IMR-90 (cell line): ENCODE data around the gene PHEX. TPM values are rescaled to one million over a fixed set of nuclear protein-coding genes. Genes with fewer than 3 reads are reported as not detected.

Source experiments
- ATAC-seq: fragments of 200-7000 bp; cut with Tn5 transposase; 2 replicates; pipeline ENCODE4 v1.9.1; 2020; ENCODE audit warnings: low read depth, mild to moderate bottlenecking, moderate library complexity
- BruUV-seq: library from RNA; stranded (reverse); fragments of 400-500 nt; replicated peaks from 2 replicates; lab custom pipeline; 2021; lab: Mats Ljungman, UMichigan
- CTCF ChIA-PET: fragments of 300-600 bp; formaldehyde crosslinking; extraction: SDS; loops from one replicate; lab custom pipeline; 2021; ENCODE audit warnings: antibody characterized with exemption; lab: Yijun Ruan, JAX
- POLR2A ChIA-PET: fragments of 300-600 bp; sonication (Branson Sonifier 250); formaldehyde crosslinking; loops from one replicate; lab custom pipeline; 2022; ENCODE audit warnings: antibody characterized with exemption; ENCODE audit not compliant: unreplicated experiment; lab: Charles Lee
- DNase-seq: peaks from one replicate; pipeline ENCODE4 v3.0.0; 2013
- H2AFZ ChIP-seq: replicated peaks from 2 replicates; pipeline ENCODE3; 2013; ENCODE audit warnings: low read length, mild to moderate bottlenecking; ENCODE audit not compliant: poor library complexity
- H2AK5ac ChIP-seq: 2 replicates; pipeline ENCODE4 v1.6.1; 2013; ENCODE audit warnings: low read depth, low read length, inconsistent platforms
- H2AK9ac ChIP-seq: replicated peaks from 2 replicates; pipeline ENCODE3; 2013; ENCODE audit warnings: mild to moderate bottlenecking, low read depth, low read length, moderate library complexity; ENCODE audit not compliant: poor library complexity
- H2BK120ac ChIP-seq: 2 replicates; pipeline ENCODE4 v1.6.1; 2013; ENCODE audit warnings: low read depth, low read length, inconsistent platforms
- H2BK15ac ChIP-seq: 3 replicates; pipeline ENCODE4 v1.6.1; 2013; ENCODE audit warnings: low read depth, low read length, inconsistent platforms
- H2BK20ac ChIP-seq: 2 replicates; pipeline ENCODE4 v1.6.1; 2013; ENCODE audit warnings: low read depth, mild to moderate bottlenecking, inconsistent platforms, low read length, moderate library complexity
- H2BK5ac ChIP-seq: 2 replicates; pipeline ENCODE4 v1.6.1; 2013; ENCODE audit warnings: mild to moderate bottlenecking, low read depth, low read length, inconsistent platforms; ENCODE audit not compliant: poor library complexity, severe bottlenecking
- H3K14ac ChIP-seq: replicated peaks from 2 replicates; pipeline ENCODE4 v1.6.1; 2013; ENCODE audit warnings: low read depth, low read length, inconsistent platforms
- H3K18ac ChIP-seq: 2 replicates; pipeline ENCODE4 v1.6.1; 2013; ENCODE audit warnings: low read depth, low read length, control low read depth
- H3K23ac ChIP-seq: 2 replicates; pipeline ENCODE4 v1.6.1; 2013; ENCODE audit warnings: low read depth, low read length, inconsistent platforms
- H3K27ac ChIP-seq: 2 replicates; pipeline ENCODE4 v1.5.1; 2013; ENCODE audit warnings: mild to moderate bottlenecking, control low read depth, low read length; ENCODE audit not compliant: insufficient read depth
- H3K27me3 ChIP-seq: 2 replicates; pipeline ENCODE4 v1.6.1; 2013; ENCODE audit warnings: low read length; ENCODE audit not compliant: control insufficient read depth, insufficient read depth
- H3K36me3 ChIP-seq: 2 replicates; pipeline ENCODE4 v1.6.1; 2013; ENCODE audit warnings: low read length, mixed read lengths; ENCODE audit not compliant: control insufficient read depth, insufficient read depth
- H3K4ac ChIP-seq: 2 replicates; pipeline ENCODE4 v1.6.1; 2013; ENCODE audit warnings: low read depth, low read length, inconsistent platforms
- H3K4me1 ChIP-seq: 2 replicates; pipeline ENCODE4 v1.6.1; 2013; ENCODE audit warnings: low read length, mixed read lengths; ENCODE audit not compliant: control insufficient read depth, insufficient read depth
- H3K4me2 ChIP-seq: 2 replicates; pipeline ENCODE4 v1.6.1; 2013; ENCODE audit warnings: low read depth, mild to moderate bottlenecking, control low read depth, low read length, moderate library complexity
- H3K4me3 ChIP-seq: 2 replicates; pipeline ENCODE4 v1.5.1; 2013; ENCODE audit warnings: low read depth, mild to moderate bottlenecking, control low read depth, low read length, moderate library complexity; ENCODE audit not compliant: insufficient read depth
- H3K56ac ChIP-seq: 2 replicates; pipeline ENCODE4 v1.6.1; 2013; ENCODE audit warnings: low read length, inconsistent platforms; ENCODE audit not compliant: insufficient read depth; ENCODE audit errors: extremely low read depth
- H3K79me1 ChIP-seq, 2 experiments: 2 replicates each; pipeline ENCODE4 v1.6.1; 2013; ENCODE audit warnings: low read length in 2 of 2, inconsistent platforms in 1 of 2, low read depth in 1 of 2
- H3K9ac ChIP-seq: 2 replicates; pipeline ENCODE4 v1.6.1; 2013; ENCODE audit warnings: low read depth, low read length, control low read depth
- H3K9me1 ChIP-seq: 2 replicates; pipeline ENCODE4 v1.6.1; 2013; ENCODE audit warnings: low read length, inconsistent platforms; ENCODE audit not compliant: insufficient read depth
- H3K9me3 ChIP-seq: 2 replicates; pipeline ENCODE4 v1.6.1; 2013; ENCODE audit warnings: low read length; ENCODE audit not compliant: control insufficient read depth, insufficient read depth
- H4K20me1 ChIP-seq: 2 replicates; pipeline ENCODE4 v1.6.1; 2013; ENCODE audit warnings: low read length, inconsistent platforms; ENCODE audit not compliant: insufficient read depth
- H4K5ac ChIP-seq: 2 replicates; pipeline ENCODE4 v1.6.1; 2013; ENCODE audit warnings: mild to moderate bottlenecking, low read depth, low read length, control low read depth
- H4K8ac ChIP-seq, 2 experiments: 2 replicates each; pipeline ENCODE4 v1.6.1; 2013; ENCODE audit warnings: low read depth in 2 of 2, low read length in 2 of 2, control low read depth in 1 of 2, inconsistent platforms in 1 of 2
- H4K91ac ChIP-seq: 2 replicates; pipeline ENCODE4 v1.6.1; 2013; ENCODE audit warnings: low read depth, low read length, inconsistent platforms; ENCODE audit not compliant: insufficient read depth
- BHLHE40 ChIP-seq: fragments of 150-350 bp; IDR thresholded peaks from 2 replicates; pipeline ENCODE4 v1.6.1; 2016; ENCODE audit warnings: mild to moderate bottlenecking, low read depth, low read length
- CEBPB ChIP-seq: IDR thresholded peaks from 2 replicates; pipeline ENCODE4 v1.6.1; 2012; ENCODE audit warnings: low read depth, low read length, improper control_type of control experiment
- CHD1 ChIP-seq: IDR thresholded peaks from 2 replicates; pipeline ENCODE4 v1.6.1; 2012; ENCODE audit warnings: low read depth, low read length, improper control_type of control experiment
- CTCF ChIP-seq: conservative IDR thresholded peaks from 2 replicates; pipeline ENCODE4 v1.5.1; 2012; ENCODE audit warnings: mild to moderate bottlenecking, low read depth, low read length, improper control_type of control experiment
- ELK1 ChIP-seq: fragments of 150-350 bp; IDR thresholded peaks from 2 replicates; pipeline ENCODE4 v1.6.1; 2016; ENCODE audit warnings: low read depth, mild to moderate bottlenecking, low read length, moderate library complexity, borderline replicate concordance
- FOS ChIP-seq: fragments of 150-350 bp; IDR thresholded peaks from 2 replicates; pipeline ENCODE4 v1.6.1; 2016; ENCODE audit warnings: low read depth, low read length
- MAFK ChIP-seq: IDR thresholded peaks from 2 replicates; pipeline ENCODE4 v1.6.1; 2012; ENCODE audit warnings: low read depth, low read length, improper control_type of control experiment
- MXI1 ChIP-seq: IDR thresholded peaks from 2 replicates; pipeline ENCODE4 v1.6.1; 2012; ENCODE audit warnings: low read depth, mild to moderate bottlenecking, low read length, moderate library complexity, borderline replicate concordance
- NFE2L2 ChIP-seq: fragments of 150-350 bp; IDR thresholded peaks from 2 replicates; pipeline ENCODE4 v1.6.1; 2016; ENCODE audit warnings: low read depth, mild to moderate bottlenecking, low read length
- RAD21 ChIP-seq: IDR thresholded peaks from 2 replicates; pipeline ENCODE4 v1.6.1; 2012; ENCODE audit warnings: low read length, improper control_type of control experiment
- RFX5 ChIP-seq: IDR thresholded peaks from 2 replicates; pipeline ENCODE4 v1.8.0; 2012; ENCODE audit warnings: low read depth, mild to moderate bottlenecking, low read length, moderate library complexity
- USF2 ChIP-seq: fragments of 150-350 bp; IDR thresholded peaks from 2 replicates; pipeline ENCODE4 v1.6.1; 2017; ENCODE audit warnings: mild to moderate bottlenecking, antibody characterized with exemption, low read length, low read depth
- WGBS, 2 experiments: methylation state at CpG; one replicate each; pipeline versions ENCODE4 v1.1.5 to v1.1.7; 2013; ENCODE audit warnings: missing lambda C conversion rate in 2 of 2; ENCODE audit not compliant: insufficient read length in 1 of 2; ENCODE audit errors: extremely low coverage in 2 of 2; 5-methylcytosine and 5-hydroxymethylcytosine counted together
- dilution Hi-C: fragments of 300-500 bp; cut with HindIII; formaldehyde crosslinking; loops from one replicate; pipeline ENCODE4 v1.14.3; 2018; ENCODE audit warnings: low sequenced_read_pairs; ENCODE audit not compliant: unreplicated experiment
- in situ Hi-C: fragments of 300-500 bp; cut with MboI; formaldehyde crosslinking; loops from 3 replicates; pipeline ENCODE4 v1.14.3; 2019; ENCODE audit warnings: low sequenced_read_pairs, inconsistent platforms, mixed read lengths
- intact Hi-C: fragments of 100-400 bp; cut with micrococcal nuclease; formaldehyde crosslinking; loops from 2 replicates; pipeline ENCODE4 v1.10.0; 2022
- polyA plus RNA-seq, 3 experiments: library from polyadenylated mRNA; depleted of rRNA; stranded (reverse); fragments of >200 nt; gene quantifications; 2 replicates each; pipeline ENCODE4 v1.2.3, GENCODE V29; 2012; ENCODE audit warnings: low replicate concordance in 1 of 3
- total RNA-seq: library from RNA; depleted of rRNA; stranded (reverse); fragments of >200 nt; gene quantifications from 2 replicates; pipeline ENCODE4 v1.2.3, GENCODE V29; 2012

PHEX gene
- total and polyA plus RNA-seq, 2 of the 4 experiments (the other 2 are of a cell fraction): 0.10 to 0.18 TPM

GRCh38 chrX:22060415-22061280 lies 28.5 kb downstream of the PHEX start:
- no peaks in the 10 kb centered on the region for H3K9me1 ChIP-seq
- ChIA-PET POLR2A (no interaction called here), CTCF (no interaction called here)
- BruUV-seq: no TSS peak
- H3K4me2 ChIP-seq: 0 out of 2 replicates have a peak overlapping the region, but pooled peaks have one; percentile 23
- 0 out of 2 replicates have a peak overlapping the region, but pooled peaks have one; percentile 25 for H3K14ac ChIP-seq
- H3K4ac ChIP-seq: no peak overlapping the region
- no peak overlapping the region for H2BK5ac ChIP-seq
- H3K4me3 ChIP-seq: no peak overlapping the region
- H3K9me3 ChIP-seq: no peaks in the 10 kb centered on the region
- no peaks in the 10 kb centered on the region for H3K36me3 ChIP-seq
- no peak overlapping the region for H2BK20ac ChIP-seq
- no peak overlapping the region for H2BK15ac ChIP-seq
- no peak overlapping the region for H4K5ac ChIP-seq
- no CpG with 5 or more reads among the region's 6 CpGs for WGBS, 2 experiments
- no peak overlapping the region for H3K18ac ChIP-seq
- H3K56ac ChIP-seq: no peak overlapping the region
- no peak overlapping the region for H4K91ac ChIP-seq
- no peak overlapping the region for H2AFZ ChIP-seq
- no peak overlapping the region for H2AK9ac ChIP-seq
- H3K27me3 ChIP-seq: no peaks in the 10 kb centered on the region
- H3K4me1 ChIP-seq: peaks cover 4% of the 10 kb centered on the region
- H3K23ac ChIP-seq: no peak overlapping the region
- no peak for TF ChIP-seq CTCF
- TF ChIP-seq CHD1: no peak
- TF ChIP-seq MXI1: no peak
- no peak for TF ChIP-seq RFX5
- TF ChIP-seq ELK1: no peak
- TF ChIP-seq USF2: peak; percentile 29; the same call in 1 of the 2 replicates
- TF ChIP-seq BHLHE40: no peak
- peak; percentile 61 for TF ChIP-seq CEBPB
- TF ChIP-seq MAFK: no peak
- TF ChIP-seq RAD21: no peak
- no peak for TF ChIP-seq NFE2L2
- TF ChIP-seq FOS: no peak
- in situ Hi-C loops (no loop called here), intact Hi-C loops (no loop called here), dilution Hi-C loops (no loop called here)
- no peaks in the 10 kb centered on the region for H4K20me1 ChIP-seq
- no peak overlapping the region for H3K9ac ChIP-seq
- no peaks in the 10 kb centered on the region for H3K79me1 ChIP-seq
- DNase-seq (peak; percentile 55), ATAC-seq (no peak; the same call in 1 of the 2 replicates)
- no peak overlapping the region for H3K27ac ChIP-seq
- no peak overlapping the region for H2AK5ac ChIP-seq
- no peak overlapping the region for H2BK120ac ChIP-seq
- no peak overlapping the region for H4K8ac ChIP-seq
